ENCODE data around the gene SCN8A. TPM values are rescaled to one million over a fixed set of nuclear protein-coding genes. Genes with fewer than 3 reads are reported as not detected.
"Not testable (repeated sequence)": the region's sequence is repeated elsewhere in the genome, so short reads cannot be mapped to it uniquely, and the experiment has no call there.

SCN8A gene
- total RNA-seq, 1 donor from 2014 or later, result 0.24 TPM

GRCh38 chr12:51788876-51789275, 197.8 kb downstream of the SCN8A start:
- DNase-seq (ENCODE audit: missing footprints), result no peak
- ATAC-seq, result no peak
- intact Hi-C loops (cut with DNase I), result no loop called here

- no peak for ATAC-seq
- intact Hi-C loops (cut with DNase I), result no loop called here
- DNase-seq (ENCODE audit: missing footprints), result no peak
Observed at GRCh38 chr12:51792417-51792816, 201.4 kb downstream of the SCN8A start.

- DNase-seq (ENCODE audit: missing footprints) (no peak), ATAC-seq (no peak)
- intact Hi-C loops (cut with DNase I), result no loop called here
Observed at GRCh38 chr12:51793201-51793600, 202.2 kb downstream of the SCN8A start.

GRCh38 chr12:51797301-51797700, 206.3 kb downstream of the SCN8A start:
- DNase-seq (ENCODE audit: missing footprints) (no peak), ATAC-seq (no peak)
- intact Hi-C loops (cut with DNase I), result no loop called here

- intact Hi-C loops (cut with DNase I); DNase-seq (ENCODE audit: missing footprints); ATAC-seq: not testable (repeated sequence)
Observed at GRCh38 chr12:51798051-51798450, 207.0 kb downstream of the SCN8A start.

- ATAC-seq (no peak), DNase-seq (ENCODE audit: missing footprints) (no peak)
- intact Hi-C loops (cut with DNase I), result no loop called here
Observed at GRCh38 chr12:51798501-51798900, 207.5 kb downstream of the SCN8A start.

- intact Hi-C loops (cut with DNase I), result no loop called here
- ATAC-seq, result no peak
- no peak for DNase-seq (ENCODE audit: missing footprints)
Observed at GRCh38 chr12:51801027-51801426, 210.0 kb downstream of the SCN8A start.

GRCh38 chr12:51806896-51807295, 215.9 kb downstream of the SCN8A start:
- DNase-seq (ENCODE audit: missing footprints) (no peak), ATAC-seq (no peak)
- intact Hi-C loops (cut with DNase I), result no loop called here

- intact Hi-C loops (cut with DNase I), result no loop called here
- ATAC-seq (no peak), DNase-seq (ENCODE audit: missing footprints) (no peak)
Observed at GRCh38 chr12:51809193-51809592, 218.2 kb downstream of the SCN8A start.

GRCh38 chr12:51811203-51812202, 220.5 kb downstream of the SCN8A start:
- intact Hi-C loops (cut with DNase I), result loop anchor here (10.0 kb wide), 1 partner anchor 277 kb away; no protein-coding TSS in a partner anchor
- DNase-seq (ENCODE audit: missing footprints), result no peak
- no peak for ATAC-seq

- intact Hi-C loops (cut with DNase I), result loop anchor here (10.0 kb wide), 1 partner anchor 278 kb away; no protein-coding TSS in a partner anchor
- DNase-seq (ENCODE audit: missing footprints), result no peak
- no peak for ATAC-seq
Observed at GRCh38 chr12:51812871-51813270, 221.8 kb downstream of the SCN8A start.

- intact Hi-C loops (cut with DNase I), result loop anchor here (10.0 kb wide), 1 partner anchor 279 kb away; no protein-coding TSS in a partner anchor
- DNase-seq (ENCODE audit: missing footprints) (no peak), ATAC-seq (no peak)
Observed at GRCh38 chr12:51813931-51814310, 222.9 kb downstream of the SCN8A start.

GRCh38 chr12:51814311-51815088, 223.5 kb downstream of the SCN8A start:
- intact Hi-C loops (cut with DNase I), result loop anchor here (10.0 kb wide), 1 partner anchor 280 kb away; no protein-coding TSS in a partner anchor
- peak; percentile 88 for ATAC-seq

GRCh38 chr12:51815571-51815970, 224.5 kb downstream of the SCN8A start:
- intact Hi-C loops (cut with DNase I), result loop anchor here (10.0 kb wide), 1 partner anchor 281 kb away; no protein-coding TSS in a partner anchor
- no peak for ATAC-seq
- no peak for DNase-seq (ENCODE audit: missing footprints)

More at GRCh38 chr12:51814311-51815088, 223.5 kb downstream of the SCN8A start:
- peak; percentile 93 for DNase-seq (ENCODE audit: missing footprints)

GRCh38 chr12:51817027-51817953, 226.3 kb downstream of the SCN8A start:
- DNase-seq (ENCODE audit: missing footprints), result no peak
- ATAC-seq, result no peak
- intact Hi-C loops (cut with DNase I), result loop anchor here (10.0 kb wide), 1 partner anchor 282 kb away; no protein-coding TSS in a partner anchor

GRCh38 chr12:51818086-51818485, 227.1 kb downstream of the SCN8A start:
- intact Hi-C loops (cut with DNase I), result loop anchor here (10.0 kb wide), 1 partner anchor 283 kb away; no protein-coding TSS in a partner anchor
- DNase-seq (ENCODE audit: missing footprints) (no peak), ATAC-seq (no peak)

GRCh38 chr12:51818566-51819300, 227.7 kb downstream of the SCN8A start:
- intact Hi-C loops (cut with DNase I), result loop anchor here (10.0 kb wide), 1 partner anchor 284 kb away; no protein-coding TSS in a partner anchor
- ATAC-seq, result no peak
- DNase-seq (ENCODE audit: missing footprints), result no peak
